SIG-M5 (cell line): ENCODE measurements around the gene CAMK1.

Experiments
- DNase-seq: peaks from one replicate; lab custom pipeline; 2025; lab: John Stamatoyannopoulos, UW

CAMK1 gene

DNA sequence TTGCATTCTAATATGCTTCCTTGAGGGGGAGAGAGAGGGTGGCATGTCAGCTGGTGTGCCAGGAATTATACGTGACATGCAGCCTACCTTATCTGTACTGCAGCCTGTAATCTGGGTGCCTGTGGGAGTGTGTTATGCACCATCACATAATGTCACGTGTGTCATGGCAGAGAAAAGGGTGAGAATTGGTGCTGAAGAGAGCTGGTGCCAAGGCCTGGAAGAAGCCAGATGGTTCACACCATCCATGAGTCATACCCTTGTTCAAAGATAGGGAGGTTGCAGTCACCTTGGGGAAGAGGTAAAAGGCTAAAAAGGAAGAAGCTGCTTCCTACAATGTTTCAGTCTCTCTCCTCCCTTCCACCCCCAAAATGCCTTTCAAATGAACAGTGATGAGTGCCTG lies 32.9 kb downstream of the CAMK1 start:
- DNase-seq: no peak

DNA sequence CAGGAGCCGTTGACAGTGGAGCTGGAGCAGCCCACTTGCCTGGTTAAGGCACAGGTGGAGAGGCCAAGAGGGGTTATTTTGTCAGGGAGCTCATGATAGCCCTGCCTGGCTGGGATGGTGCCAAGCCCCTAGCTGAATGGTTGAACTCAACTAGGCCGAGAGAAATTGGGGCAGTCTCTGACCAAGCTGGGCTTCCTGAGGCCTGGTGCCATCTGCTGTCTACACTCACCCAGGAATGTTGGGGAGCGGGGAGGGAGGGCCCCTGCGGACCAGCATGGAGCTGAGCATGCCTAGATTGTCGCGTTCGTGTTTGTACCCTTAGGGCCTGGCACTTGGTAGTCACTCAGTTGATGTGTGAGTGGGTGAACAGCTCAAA lies 37.0 kb downstream of the CAMK1 start:
- DNase-seq: no peak

DNA sequence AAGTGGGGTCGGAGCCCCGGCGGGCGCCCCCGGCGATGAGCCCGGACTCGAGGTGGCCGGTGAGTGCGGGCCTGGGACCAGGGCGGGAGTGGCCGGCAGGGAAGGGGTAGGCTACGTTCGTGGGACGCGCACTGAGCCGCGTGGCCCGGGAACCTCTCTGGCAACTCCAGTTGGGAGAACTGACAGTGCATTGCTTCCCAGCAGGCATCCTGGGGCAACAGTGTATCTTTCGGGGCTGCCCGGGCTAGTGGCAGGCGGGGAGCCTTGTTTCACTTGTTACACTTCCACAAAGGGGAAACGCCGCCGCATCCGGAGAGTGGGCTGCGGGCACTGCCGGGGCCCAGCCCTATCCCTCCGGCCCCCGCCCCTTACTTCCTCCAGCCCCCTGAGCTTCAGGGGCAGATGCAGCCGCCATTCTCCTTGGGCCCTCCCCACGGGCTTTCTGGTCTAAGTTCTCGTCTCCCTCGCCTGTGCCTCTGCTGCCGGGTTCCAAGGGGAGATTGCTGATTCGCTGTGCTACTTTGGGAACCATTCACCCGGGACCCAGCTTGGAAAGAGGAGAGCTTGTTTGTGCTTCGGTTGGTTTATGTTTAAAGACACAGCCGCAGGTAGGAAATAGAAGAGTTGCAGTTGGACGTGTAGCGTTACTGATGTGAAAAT lies 37.5 kb downstream of the CAMK1 start:
- no peak for DNase-seq

DNA sequence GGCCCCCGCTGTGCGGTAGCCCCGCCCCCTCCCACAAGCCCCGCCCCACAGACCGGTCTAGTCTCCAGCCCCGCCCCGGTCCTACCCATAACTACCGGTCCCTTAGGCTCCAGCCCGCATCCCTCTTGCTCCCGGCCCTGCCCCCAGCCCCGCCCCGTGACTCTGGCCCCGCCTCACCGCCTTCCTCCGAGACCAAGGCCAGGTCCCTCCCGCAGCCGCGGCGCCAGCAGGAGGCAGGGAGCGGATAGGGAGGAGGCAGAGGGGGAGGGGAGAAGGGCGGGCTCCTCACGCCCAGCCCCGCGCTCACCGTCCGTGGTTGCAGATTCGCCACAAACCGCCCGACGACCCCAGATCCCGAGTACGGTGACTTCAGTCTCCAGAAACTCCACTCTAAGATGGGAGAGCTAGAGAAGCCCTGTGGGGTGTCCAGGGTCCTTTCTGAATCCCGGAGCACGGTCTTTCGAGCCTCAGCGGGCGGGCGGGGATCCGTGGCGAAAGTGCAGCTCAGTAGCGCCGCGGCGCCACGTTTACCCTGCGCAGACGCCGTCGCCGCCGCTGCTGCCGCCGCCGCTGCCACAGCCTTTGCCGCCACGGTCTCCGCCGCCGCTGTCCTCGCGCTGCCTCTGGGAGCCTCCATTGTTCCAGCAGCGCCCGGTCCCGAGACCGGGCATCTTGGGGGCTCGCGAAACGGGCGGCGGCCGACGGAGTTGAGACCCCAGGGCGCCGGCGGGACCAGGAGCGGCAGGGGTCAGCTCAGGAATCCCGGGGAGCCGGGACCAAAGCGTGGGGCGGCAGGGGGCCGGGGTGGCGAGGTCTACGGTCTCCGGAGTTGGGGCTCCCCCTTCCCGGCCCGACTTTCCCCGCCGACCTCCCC lies 38.3 kb downstream of the CAMK1 start, which contains the start of gene BRPF1:
Gene BRPF1, plus strand, starts transcription at position 530 of the 874 bp plus-strand sequence. CDS start 2,406 bp downstream, outside the sequence.
- DNase-seq: peak; percentile 90

DNA sequence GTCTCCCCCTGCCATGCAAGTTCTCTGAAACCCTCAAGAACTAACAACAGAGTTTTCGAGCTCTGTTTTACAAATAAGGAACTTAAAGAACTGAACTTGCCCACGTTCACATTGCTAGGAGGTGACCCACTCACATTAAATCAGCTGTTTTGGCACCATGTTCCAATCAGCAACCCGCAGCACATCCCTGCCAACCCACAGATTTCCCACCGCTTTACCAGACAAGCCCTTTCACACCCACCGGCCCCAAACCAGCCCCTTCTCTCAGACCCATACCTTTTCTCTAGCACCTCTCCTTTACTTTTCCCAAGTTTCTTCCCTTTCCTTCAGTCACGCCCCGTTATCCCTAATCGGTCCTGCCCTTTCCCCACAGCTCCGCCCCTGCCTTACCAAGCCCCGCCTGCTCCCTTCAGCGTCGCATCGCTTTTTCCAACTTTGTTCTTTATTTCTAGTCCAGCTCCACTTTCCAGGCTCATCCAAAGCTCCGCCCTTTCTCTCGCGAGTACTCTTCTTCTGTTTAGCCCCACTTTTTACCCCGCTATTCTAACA lies 39.0 kb downstream of the CAMK1 start:
- no peak for DNase-seq

DNA sequence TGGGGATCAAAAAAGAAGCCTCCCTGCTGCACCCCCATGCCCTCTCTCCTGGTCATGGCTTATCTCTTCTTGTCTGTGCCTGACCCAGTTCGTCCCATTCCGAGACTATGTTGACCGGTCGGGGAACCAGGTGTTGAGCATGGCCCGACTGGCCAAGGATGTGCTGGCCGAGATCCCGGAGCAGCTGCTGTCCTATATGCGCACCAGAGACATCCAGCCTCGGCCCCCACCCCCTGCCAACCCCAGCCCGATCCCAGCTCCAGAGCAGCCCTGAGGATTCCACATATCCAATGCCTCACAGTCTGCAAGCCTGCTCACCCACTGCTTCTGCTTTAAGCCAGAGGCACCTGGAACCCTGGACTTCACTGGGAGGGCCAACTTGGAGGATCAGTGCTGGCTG lies 40.3 kb downstream of the CAMK1 start:
- DNase-seq: no peak

DNA sequence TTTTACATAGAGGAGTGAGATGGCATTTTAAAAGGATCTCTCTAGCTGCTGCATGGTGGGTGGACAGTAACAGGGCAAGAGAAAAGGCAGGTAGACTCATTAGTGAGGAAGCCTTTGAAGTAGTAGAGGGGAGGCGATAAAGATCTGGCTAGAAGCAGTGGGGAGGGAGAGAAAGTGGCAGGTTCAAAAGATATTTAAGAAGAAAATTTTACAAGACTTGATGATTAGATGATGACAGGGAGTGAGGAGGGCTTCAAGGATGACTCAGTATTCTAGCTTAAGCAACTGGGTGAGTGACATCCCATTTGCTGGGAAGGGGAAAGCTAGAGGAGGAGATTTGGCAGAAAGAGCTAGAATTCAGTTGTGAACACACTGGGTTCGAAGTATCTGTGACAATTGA lies 42.0 kb downstream of the CAMK1 start:
- no peak for DNase-seq

DNA sequence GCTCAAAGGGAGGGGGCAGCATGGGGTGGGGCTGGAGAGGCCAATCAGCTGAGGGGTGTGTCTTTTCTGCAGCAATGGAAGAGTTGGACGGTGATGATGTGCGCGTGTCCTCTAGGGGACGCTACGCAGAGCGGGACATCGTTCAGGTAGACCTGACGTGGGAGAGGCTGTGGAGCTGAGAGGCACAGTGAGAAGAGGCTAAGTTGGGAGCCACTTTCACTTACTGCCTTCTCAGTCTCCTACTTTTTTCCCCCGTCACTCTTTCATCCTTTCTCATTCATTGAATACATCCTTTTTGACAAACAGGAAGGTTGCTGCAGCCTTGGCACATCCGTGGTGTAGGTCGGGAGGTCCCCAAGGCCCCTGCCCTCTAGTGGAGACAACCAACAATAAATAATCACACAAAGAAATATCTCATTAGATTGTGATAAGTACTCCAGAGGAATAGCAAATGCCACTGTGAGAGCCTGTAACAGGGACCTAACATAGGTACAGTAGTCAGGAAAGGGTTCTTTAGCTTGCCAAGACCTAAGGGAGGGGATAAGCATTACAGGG lies 42.6 kb downstream of the CAMK1 start:
- DNase-seq: no peak

DNA sequence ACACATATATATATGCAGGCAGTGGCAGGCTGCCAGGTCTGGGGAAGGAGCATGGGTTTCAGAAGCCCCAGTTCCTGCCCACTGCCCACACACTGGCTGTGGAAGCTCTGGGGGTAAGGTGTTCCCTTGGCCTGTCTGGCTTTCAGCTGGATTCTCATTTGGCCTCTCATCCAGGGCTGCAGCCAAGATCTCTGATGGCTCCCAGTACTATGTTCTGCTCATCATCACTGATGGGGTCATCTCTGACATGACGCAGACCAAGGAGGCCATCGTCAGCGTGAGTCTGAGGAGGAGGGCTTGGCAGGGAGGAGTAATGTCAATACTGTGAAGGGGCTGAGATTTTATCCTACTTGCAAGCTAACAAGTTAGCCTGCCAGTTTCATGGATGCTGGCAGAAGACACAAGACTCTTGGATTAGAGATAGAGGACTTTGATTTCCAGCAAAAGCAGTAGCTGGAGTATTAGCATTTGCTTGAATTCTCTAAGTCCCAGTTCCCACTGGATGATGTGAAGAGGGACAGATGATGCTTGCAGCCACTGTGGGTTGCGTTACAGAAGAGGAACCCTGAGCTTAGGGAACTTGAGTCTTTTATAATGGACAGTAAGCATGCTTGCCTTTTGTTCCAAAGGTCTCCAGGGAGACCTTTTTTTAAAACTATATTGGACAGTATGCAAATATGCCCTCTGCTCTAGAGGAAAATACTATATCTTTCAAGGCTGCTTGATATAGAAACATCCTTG lies 43.8 kb downstream of the CAMK1 start:
- no peak for DNase-seq

DNA sequence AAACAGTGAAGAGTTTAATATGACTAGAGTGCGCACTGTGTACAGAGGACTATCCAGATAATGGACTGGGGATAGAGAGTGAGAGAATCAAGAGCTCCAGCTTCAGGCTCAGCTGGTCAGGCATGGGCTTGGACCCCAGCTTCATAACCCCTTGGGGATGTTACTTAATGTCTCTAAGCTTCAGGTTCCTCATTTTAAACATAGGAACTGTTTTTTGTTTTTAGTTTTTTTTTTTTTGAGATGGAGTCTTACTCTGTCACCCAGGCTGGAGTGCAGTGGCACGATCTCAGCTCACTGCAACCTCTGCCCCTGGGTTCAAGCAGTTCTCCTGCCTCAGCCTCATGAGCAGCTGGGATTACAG lies 48.1 kb downstream of the CAMK1 start:
- no peak for DNase-seq

DNA sequence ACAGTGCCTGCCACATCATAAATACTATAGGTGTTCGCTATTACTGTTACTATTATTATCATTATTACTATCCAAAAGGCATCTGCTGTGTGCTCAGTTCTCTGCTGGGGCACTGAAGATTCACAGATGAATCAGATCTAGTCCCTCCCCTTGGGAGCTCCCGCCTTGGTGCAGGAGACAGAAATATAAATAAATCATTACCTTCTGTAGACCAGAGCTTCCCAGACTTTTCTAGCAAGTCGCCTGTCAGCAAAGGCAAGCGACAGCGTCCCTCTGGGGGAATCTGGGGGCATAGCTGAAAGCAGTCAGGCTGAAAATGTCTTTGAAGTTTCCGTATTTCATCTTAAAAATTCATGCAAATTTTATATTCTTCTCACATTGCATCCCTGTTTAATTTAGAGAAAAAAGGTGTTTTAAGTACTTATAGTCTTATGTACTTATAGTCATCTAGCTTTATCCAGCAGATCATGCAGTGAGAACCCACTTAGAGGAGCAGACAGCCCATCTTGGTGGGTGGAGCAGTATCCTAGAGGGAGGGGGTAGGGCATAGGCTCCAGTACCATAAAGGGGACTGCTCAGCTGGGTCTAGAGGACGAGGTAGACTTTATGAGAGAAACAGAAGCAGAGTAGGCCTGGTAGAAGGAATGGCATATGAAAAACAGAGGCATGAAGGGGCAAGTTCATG lies 48.6 kb downstream of the CAMK1 start:
- DNase-seq: no peak

DNA sequence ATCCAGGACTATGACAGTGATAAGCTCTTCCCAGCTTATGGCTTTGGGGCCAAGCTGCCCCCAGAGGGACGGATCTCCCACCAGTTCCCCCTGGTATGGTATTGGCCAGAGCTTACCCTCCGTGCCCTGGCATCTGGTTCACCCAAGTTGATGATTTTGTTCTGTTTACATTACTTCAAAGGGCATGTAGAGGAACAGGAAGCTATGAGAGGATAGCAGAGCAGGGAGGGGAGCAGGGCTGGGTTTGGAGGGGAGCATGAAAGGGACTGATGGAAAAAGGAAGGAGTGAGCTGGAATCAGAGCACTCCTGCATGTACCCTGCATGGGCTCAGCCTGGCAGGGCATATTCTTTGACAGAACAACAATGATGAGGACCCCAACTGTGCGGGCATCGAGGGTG lies 51.6 kb downstream of the CAMK1 start:
- DNase-seq: no peak

DNA sequence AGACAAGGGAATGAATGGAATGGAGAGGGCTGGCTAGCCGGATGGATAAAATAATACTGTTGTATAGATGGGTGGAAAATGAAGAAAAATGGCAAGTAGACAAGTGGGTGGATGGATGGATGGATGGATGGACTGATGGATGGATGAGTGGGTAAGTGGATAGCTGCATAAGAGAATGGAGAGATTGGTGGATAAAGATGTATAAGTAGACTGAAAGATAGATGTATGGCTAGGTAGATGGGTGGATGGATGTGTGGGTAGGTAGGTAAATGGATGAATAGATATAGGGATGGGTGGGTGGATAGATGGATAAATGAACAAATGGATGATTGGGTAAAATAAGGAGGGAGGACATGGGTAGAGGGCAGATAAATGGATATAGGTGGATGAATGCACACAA lies 52.2 kb downstream of the CAMK1 start:
- DNase-seq: no peak

DNA sequence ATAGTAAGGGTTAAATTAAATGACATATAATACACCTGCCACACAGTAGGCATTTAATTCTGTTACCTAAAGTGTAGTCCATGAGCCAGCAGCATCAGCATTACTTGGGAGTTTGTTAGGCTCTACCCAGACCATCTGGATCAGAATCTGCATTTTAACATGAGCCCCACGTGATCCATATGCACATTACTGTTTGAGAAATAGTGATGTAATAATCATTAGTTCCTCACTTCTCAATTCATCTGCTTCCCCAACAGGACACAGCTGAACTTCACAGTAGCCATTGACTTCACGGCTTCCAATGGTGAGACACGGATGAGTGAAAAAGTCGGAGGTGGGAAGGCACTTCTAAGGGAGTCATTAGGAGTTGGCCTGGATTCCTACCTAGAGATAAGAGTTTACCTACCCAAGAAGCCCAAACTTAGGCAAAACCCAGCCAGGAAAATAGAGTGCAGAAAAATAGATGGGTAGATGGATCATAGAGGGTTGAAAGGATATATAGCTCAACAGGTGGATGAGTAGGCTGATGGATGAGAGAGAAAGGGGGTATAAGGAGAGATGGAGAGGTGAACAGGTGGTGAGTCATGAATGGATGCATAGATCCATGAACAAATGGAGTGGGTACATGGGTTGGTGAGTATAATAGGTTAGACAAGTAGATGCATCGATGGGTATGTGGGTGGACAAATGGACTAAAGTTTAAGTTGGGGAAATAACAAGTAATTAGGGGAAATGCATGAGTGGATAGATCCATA lies 52.8 kb downstream of the CAMK1 start:
- DNase-seq: no peak

DNA sequence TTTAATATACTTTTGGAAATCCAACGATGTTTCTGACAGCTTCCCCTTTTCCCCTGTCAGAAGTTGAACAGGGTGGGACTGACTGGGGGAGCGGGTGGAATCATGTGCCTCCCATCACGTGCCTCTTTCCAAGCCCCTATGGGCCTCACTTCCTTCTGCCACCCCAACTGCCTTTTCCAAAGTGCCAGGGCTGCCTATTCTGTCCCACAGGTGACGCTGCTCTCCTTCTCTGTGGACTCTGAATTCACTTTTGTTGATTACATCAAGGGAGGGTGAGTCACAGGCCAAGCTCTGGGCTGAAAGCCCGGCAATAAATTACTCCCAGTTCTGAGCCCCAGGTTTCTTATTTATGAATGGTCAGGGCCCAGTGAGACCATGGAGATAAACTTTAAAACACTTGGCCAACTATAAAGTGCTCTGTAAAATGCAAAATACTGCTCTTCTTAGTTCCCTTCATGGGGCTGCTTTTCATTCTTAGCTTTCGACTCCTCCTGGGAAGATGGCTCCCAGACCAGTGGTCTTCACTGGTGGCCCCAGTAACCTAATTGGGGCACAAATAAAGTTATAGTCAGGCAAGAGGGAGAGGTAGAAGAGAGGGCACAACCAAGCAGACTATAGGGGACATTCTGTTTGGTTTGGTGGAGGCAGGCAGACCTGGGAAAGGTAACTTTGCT lies 53.8 kb downstream of the CAMK1 start:
- DNase-seq: peak; percentile 78

DNA sequence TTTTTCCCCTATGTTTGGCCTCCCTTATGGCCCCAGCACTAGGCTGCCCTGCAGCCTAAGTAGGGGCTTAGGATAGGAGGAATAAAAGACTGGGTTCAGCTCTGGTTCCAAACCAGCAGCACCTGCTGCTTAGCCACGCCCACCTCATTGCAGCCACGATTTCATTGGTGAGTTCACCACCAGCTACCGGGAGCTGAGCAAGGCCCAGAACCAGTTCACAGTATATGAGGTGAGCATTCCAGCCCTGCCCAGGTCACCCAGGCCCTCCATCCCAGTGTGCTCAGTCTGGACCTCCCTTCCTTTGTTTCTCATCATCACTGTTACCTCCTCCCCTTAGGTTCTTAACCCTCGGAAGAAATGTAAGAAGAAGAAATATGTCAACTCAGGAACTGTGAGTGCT lies 54.6 kb downstream of the CAMK1 start:
- no peak for DNase-seq

DNA sequence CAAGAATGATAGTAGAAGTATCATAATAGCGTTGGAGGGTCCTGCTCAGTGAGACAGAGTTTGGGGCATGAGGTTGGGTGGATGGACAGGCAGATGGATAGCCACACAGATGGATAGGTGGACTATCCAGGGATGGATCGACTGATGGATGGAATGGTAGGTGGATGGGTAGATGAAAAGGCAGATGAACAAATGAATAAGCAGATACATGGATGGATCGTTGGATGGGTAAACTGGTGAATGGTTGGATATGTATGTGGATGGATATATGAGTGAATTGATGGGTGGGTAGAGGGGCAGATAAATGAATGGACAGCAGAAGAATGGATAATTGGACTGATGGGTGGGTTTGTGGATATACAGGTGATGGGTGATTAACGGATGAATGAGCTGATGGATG lies 56.6 kb downstream of the CAMK1 start:
- no peak for DNase-seq

DNA sequence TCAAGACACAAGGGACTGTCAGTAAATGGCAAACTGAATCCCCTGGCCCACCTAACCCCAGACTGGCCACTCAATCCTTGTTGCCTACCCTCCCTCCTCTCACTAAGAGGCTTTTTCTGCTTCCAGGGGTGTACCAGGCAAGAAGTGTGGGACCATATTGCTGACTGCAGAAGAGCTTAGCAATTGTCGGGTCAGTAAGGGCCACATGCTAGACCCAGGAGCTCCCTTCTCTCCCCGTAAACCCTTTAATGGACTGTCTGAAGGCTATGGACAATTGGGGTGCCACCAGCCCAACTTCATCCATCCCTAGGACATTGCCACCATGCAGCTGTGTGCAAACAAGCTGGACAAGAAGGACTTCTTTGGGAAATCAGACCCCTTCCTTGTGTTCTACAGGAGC lies 57.3 kb downstream of the CAMK1 start:
- DNase-seq: no peak

DNA sequence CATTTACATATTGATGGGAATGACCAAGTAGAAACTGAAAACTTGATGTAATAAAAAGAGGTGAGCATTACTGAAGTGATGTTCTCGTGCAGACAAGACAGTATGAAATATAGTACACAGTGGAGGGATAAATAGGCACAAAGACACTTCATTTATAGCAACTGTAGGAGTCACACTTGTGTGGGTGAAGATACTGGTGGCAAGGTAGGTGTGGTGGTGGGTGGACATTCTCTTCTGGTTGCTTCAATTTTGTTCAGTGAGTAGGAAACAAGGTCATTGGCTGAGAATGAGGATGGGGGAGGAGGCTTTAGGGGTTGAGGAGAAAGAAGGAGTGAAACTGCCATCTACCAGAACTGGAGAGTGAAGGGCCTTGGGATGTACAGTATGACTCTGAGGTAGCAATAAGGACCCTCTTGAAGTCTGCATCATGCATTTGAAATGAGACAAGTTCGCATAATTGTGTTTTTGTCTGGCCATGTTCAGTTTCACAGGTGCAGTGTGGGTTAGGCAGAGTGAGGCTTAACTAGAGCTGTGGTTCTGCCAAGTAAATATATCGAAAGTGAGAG lies 59.5 kb downstream of the CAMK1 start:
- no peak for DNase-seq
